OCI-LY3 (cell line): Measurements from ENCODE around the gene CATSPER4.

Experiments used
- H2AFZ ChIP-seq: fragments of 200-600, 300-600 bp; shearing (Covaris generic); 2 replicates; pipeline ENCODE4 v1.6.0; 2014; ENCODE audit warnings: antibody characterized with exemption, low read depth, low read length
- H3K27ac ChIP-seq: fragments of 200-600, 300-600 bp; sonication (generic); 2 replicates; pipeline ENCODE4 v1.5.1; 2014; ENCODE audit warnings: mild to moderate bottlenecking, low read length, moderate library complexity, mixed read lengths
- H3K27me3 ChIP-seq: fragments of 200-600, 300-600 bp; sonication (generic); 2 replicates; pipeline ENCODE4 v1.6.1; 2014; ENCODE audit warnings: low read depth, low read length, mixed read lengths
- H3K36me3 ChIP-seq: fragments of 200-600, 300-600 bp; sonication (generic); replicated peaks from 2 replicates; pipeline ENCODE3; 2014; ENCODE audit warnings: low read depth, low read length, mixed read lengths
- H3K4me1 ChIP-seq: fragments of 300-600, 200-600 bp; sonication (generic); 2 replicates; pipeline ENCODE4 v1.6.1; 2014; ENCODE audit warnings: low read length, mixed read lengths
- H3K4me2 ChIP-seq: fragments of 200-600, 300-600 bp; sonication (generic); 2 replicates; pipeline ENCODE4 v1.6.1; 2014; ENCODE audit warnings: low read length, mixed read lengths
- H3K4me3 ChIP-seq: fragments of 300-600, 200-600 bp; sonication (generic); 2 replicates; pipeline ENCODE4 v1.5.1; 2014; ENCODE audit warnings: antibody characterized with exemption, mild to moderate bottlenecking, low read length, moderate library complexity
- H3K79me2 ChIP-seq: fragments of 300-600, 200-600 bp; shearing (Covaris generic); 2 replicates; pipeline ENCODE4 v1.6.1; 2014; ENCODE audit warnings: mild to moderate bottlenecking, low read length, mixed read lengths
- H3K9ac ChIP-seq: fragments of 300-600, 200-600 bp; shearing (Covaris generic); 2 replicates; pipeline ENCODE4 v1.6.0; 2014; ENCODE audit warnings: mild to moderate bottlenecking, low read length, moderate library complexity
- H3K9me3 ChIP-seq: fragments of 200-600, 300-600 bp; shearing (Covaris generic); 2 replicates; pipeline ENCODE4 v1.6.1; 2014; ENCODE audit warnings: low read length, mixed read lengths; ENCODE audit not compliant: insufficient read depth
- H4K20me1 ChIP-seq: fragments of 200-600, 300-600 bp; sonication (generic); 2 replicates; pipeline ENCODE4 v1.6.1; 2016; ENCODE audit warnings: low read length, mixed read lengths; ENCODE audit not compliant: insufficient read depth
- CTCF ChIP-seq: fragments of 200-600, 300-600 bp; sonication (generic); IDR thresholded peaks from 2 replicates; pipeline ENCODE4 v1.5.1; 2014; ENCODE audit warnings: antibody characterized with exemption, low read length, low read depth
- EZH2phosphoT487 ChIP-seq: fragments of 200-600 bp; shearing (Covaris generic); IDR thresholded peaks from 2 replicates; pipeline ENCODE4 v1.6.1; 2018; ENCODE audit warnings: antibody characterized with exemption, mixed run types, low read depth

CATSPER4 gene

DNA sequence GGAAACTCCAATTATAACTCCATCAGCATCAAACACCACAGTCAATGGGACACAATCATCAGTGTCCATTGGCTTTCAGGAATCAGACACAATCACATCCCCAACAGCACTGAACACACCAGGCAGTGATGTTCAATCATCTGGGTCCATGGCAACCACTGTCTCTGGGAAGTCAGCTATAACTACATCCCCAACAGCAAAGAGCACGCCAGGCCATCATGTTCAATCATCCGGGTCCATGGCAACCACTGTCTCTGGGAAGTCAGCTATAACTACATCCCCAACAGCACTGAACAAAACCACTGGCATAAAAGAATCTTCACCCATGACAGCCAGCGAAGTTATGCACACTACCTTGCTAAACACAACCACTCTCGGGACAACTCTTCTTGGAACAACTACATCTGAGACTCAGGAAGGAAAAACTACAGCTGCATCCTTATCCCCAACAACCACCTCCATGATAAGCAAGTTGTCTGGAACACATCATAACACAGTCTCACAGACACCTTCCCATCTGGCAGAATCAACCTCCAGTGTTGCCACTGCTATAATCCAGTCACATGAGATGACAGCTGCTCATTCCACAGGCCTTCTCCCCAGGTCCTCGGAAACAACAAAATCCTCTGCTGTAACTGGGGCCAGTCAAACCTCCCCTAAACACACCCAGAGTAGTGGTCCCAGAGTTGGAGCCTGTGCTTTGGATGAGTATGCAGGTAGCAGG is 19.9 kb downstream of the CATSPER4 start:
- Histone ChIP-seq H3K27me3 (no peaks in the 10 kb centered on the region), H4K20me1 (no peaks in the 10 kb centered on the region), H3K4me1 (no peaks in the 10 kb centered on the region), H3K4me3 (no peak overlapping the region), H3K9ac (no peak overlapping the region), H3K36me3 (no peaks in the 10 kb centered on the region), H3K79me2 (no peaks in the 10 kb centered on the region), H2AFZ (no peak overlapping the region), H3K9me3 (no peaks in the 10 kb centered on the region), H3K27ac (no peak overlapping the region), H3K4me2 (no peak overlapping the region)
- TF ChIP-seq EZH2phosphoT487 (no peak), CTCF (no peak)

DNA sequence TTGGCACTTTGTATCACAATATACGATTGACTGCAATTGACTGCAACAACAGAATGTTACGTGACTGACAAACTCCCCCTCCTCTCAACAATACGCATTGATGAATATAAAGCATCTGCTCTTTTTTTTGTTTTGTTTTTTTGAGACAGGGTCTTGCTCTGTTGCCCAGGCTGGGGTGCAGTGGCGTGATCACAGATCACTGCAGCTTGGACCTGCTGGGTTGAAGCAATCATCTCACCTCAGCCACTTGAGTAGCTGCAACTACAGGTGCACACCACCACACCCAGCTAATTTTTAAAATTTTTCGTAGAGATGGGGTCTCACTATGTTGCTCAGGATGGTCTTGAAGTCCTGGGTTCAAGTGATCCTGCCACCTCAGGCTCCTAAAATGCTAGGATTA is 22.3 kb downstream of the CATSPER4 start:
- no peaks in the 10 kb centered on the region for H3K9me3 ChIP-seq
- H3K27ac ChIP-seq, result no peak overlapping the region
- H3K9ac ChIP-seq, result no peak overlapping the region
- no peaks in the 10 kb centered on the region for H4K20me1 ChIP-seq
- no peak overlapping the region for H2AFZ ChIP-seq
- H3K79me2 ChIP-seq, result no peaks in the 10 kb centered on the region
- H3K27me3 ChIP-seq, result no peaks in the 10 kb centered on the region
- no peak overlapping the region for H3K4me2 ChIP-seq
- H3K4me3 ChIP-seq, result no peak overlapping the region
- H3K4me1 ChIP-seq, result no peaks in the 10 kb centered on the region
- no peak for TF ChIP-seq EZH2phosphoT487
- no peak for TF ChIP-seq CTCF
- no peaks in the 10 kb centered on the region for H3K36me3 ChIP-seq

DNA sequence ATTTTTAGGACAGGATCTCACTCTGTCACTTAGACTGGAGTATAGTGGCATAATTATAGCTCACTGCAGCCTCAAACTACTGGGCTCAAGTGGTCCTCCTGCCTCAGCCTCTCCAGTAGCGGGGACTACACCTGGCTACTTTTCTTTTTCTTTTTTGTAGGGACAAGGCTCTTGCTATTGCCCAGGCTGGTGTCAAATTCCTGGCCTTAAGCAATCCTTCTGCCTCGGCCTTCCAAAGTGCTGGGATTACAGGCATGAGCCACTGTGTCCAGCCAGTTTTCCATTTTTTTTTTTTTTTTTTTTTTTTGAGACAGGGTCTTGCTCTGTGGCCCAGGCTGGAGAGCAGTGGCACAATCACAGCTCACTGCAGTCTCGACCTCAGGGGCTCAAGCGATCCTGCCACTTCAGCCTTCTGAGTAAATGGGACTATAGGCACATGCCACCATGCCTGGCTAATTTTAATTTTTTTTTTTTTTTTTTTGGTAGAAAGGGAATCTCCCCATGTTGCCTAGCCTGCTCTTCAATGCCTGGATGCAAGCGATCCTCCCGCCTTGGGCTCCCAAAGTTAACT is 23.0 kb downstream of the CATSPER4 start:
- H3K36me3 ChIP-seq, result no peaks in the 10 kb centered on the region
- no peak for TF ChIP-seq EZH2phosphoT487
- no peak for TF ChIP-seq CTCF
- no peak overlapping the region for H3K9ac ChIP-seq
- no peak overlapping the region for H3K4me2 ChIP-seq
- no peaks in the 10 kb centered on the region for H3K9me3 ChIP-seq
- H3K27me3 ChIP-seq, result no peaks in the 10 kb centered on the region
- H3K4me3 ChIP-seq, result no peak overlapping the region
- no peak overlapping the region for H3K27ac ChIP-seq
- H2AFZ ChIP-seq, result no peak overlapping the region
- no peaks in the 10 kb centered on the region for H4K20me1 ChIP-seq
- H3K79me2 ChIP-seq, result no peaks in the 10 kb centered on the region
- no peaks in the 10 kb centered on the region for H3K4me1 ChIP-seq

DNA sequence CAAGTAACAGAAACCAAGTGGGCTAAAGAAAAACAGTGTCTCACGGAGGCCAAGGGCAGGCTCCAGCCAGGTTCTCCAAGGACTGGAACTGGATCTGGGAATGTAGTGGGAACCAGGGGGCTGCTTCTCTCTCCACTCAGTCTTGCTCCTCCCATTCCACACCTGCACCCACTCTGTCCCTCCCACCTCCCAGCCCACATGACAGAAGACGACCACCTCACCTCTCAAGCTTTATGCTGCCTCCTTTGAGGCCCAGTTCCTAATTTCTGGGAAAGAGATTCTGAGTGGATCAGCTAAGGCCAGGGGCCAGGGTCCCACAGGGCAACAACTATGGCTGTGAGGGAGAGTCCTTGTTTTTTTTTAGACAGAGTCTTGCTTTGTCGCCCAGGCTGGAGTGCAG is 24.8 kb downstream of the CATSPER4 start:
- Histone ChIP-seq H3K4me2 (no peak overlapping the region), H3K4me3 (no peak overlapping the region), H3K9me3 (no peaks in the 10 kb centered on the region), H3K79me2 (no peaks in the 10 kb centered on the region), H3K4me1 (no peaks in the 10 kb centered on the region), H3K9ac (no peak overlapping the region), H2AFZ (no peak overlapping the region), H3K36me3 (no peaks in the 10 kb centered on the region), H4K20me1 (no peaks in the 10 kb centered on the region), H3K27ac (no peak overlapping the region), H3K27me3 (no peaks in the 10 kb centered on the region)
- TF ChIP-seq CTCF (no peak), EZH2phosphoT487 (no peak)
